BLaER1 (cell line): Measurements from ENCODE around the gene KSR2.
"Not testable (repeated sequence)": the region's sequence is repeated elsewhere in the genome, so short reads cannot be mapped to it uniquely, and the experiment has no call there.

Source experiments
- H3K27ac ChIP-seq: shearing (Covaris generic); formaldehyde crosslinking; 2 replicates; pipeline ENCODE4 v1.8.1; 2022
- H3K27me3 ChIP-seq: shearing (Covaris generic); formaldehyde crosslinking; 2 replicates; pipeline ENCODE4 v1.8.1; 2022
- H3K36me3 ChIP-seq: shearing (Covaris generic); formaldehyde crosslinking; 2 replicates; pipeline ENCODE4 v1.8.1; 2022
- H3K4me1 ChIP-seq: shearing (Covaris generic); formaldehyde crosslinking; 2 replicates; pipeline ENCODE4 v1.8.1; 2022
- H3K4me2 ChIP-seq: shearing (Covaris generic); formaldehyde crosslinking; 2 replicates; pipeline ENCODE4 v1.8.1; 2022
- H3K4me3 ChIP-seq: shearing (Covaris generic); formaldehyde crosslinking; 2 replicates; pipeline ENCODE4 v1.8.1; 2022
- H3K9ac ChIP-seq: shearing (Covaris generic); formaldehyde crosslinking; 2 replicates; pipeline ENCODE4 v1.8.1; 2022
- H3K9me3 ChIP-seq: shearing (Covaris generic); formaldehyde crosslinking; 2 replicates; pipeline ENCODE4 v1.8.1; 2022
- H4K20me1 ChIP-seq: shearing (Covaris generic); formaldehyde crosslinking; 2 replicates; pipeline ENCODE4 v1.8.1; 2022
- Cebpa-rat ChIP-seq: shearing (Covaris generic); IDR thresholded peaks from 2 replicates; pipeline ENCODE4 v1.8.1; 2022

The KSR2 gene

DNA sequence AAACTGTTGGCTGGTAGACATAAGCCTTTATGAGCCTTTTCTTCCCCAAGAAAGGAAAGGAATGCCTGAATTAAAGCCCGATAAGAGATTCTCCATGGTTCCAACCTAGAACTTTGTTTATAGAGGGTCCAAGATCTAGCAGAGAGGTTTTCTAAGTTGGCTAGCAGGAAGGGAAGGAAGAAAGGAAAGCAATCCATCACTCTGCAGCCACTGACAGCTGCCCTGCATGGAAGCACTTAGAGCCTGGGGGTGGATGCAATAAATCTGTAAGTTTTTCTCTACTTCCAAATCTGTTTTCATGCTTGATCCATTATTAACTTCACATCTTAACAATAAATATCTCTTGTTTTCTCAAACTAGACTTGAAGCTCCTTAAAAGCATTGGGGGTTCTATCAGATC lies 224.4 kb downstream of the KSR2 start:
- H3K9me3 ChIP-seq: peaks cover 5% of the 10 kb centered on the region

DNA sequence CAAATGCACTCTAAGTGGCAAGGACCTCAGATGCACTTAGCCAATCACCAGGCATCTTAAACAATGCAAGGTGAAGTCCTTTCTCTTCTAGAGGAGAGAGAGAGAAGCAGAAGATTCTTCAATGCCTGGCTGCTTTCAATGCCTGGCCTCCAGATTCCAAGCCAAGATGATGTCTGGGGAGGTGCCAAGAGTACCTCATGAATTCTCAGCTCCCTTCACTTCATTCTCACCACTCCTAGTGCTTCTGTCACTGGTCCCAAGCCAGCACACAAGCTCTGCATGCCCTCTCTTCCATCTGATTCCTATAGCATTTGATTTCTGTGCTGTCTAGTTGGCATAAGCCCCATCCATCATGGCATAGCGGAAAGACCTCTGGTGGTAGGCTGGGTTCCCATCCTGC lies 225.0 kb downstream of the KSR2 start:
- TF ChIP-seq Cebpa-rat: no peak
- Histone ChIP-seq H3K4me3 (no peak overlapping the region), H4K20me1 (no peaks in the 10 kb centered on the region), H3K4me1 (no peaks in the 10 kb centered on the region), H3K27me3 (no peaks in the 10 kb centered on the region), H3K9ac (no peak overlapping the region), H3K9me3 (peaks cover 5% of the 10 kb centered on the region), H3K27ac (no peak overlapping the region), H3K36me3 (no peaks in the 10 kb centered on the region), H3K4me2 (no peak overlapping the region)

More for the DNA sequence above, 224.4 kb downstream of the KSR2 start:
- Histone ChIP-seq H3K4me3 (no peak overlapping the region), H4K20me1 (no peaks in the 10 kb centered on the region), H3K36me3 (no peaks in the 10 kb centered on the region), H3K4me2 (no peak overlapping the region), H3K27me3 (no peaks in the 10 kb centered on the region), H3K27ac (no peak overlapping the region), H3K4me1 (no peaks in the 10 kb centered on the region), H3K9ac (no peak overlapping the region)
- no peak for TF ChIP-seq Cebpa-rat

DNA sequence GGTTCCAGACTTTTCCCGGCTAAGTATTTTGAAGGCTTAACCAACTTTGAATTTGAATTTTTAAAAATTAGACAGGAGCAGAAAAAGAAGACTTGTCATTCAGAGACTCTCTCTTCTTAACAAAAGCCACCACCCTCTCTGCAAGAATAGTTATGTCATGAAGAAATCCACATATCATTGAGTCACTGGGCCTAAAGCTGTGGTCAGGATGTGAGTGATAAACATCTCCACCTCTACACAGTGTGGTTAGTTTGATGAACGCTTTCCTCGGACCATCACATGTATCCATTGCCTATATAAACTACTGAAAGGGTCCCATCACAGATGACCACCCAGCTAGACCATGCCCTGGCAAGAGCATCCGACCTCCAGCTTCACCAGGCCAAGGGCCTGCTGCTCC lies 226.1 kb downstream of the KSR2 start:
- H3K4me3 ChIP-seq: no peak overlapping the region
- no peak overlapping the region for H3K27ac ChIP-seq
- H3K9ac ChIP-seq: no peak overlapping the region
- H3K36me3 ChIP-seq: no peaks in the 10 kb centered on the region
- H3K27me3 ChIP-seq: no peaks in the 10 kb centered on the region
- H3K4me2 ChIP-seq: no peak overlapping the region
- peaks cover 5% of the 10 kb centered on the region for H3K9me3 ChIP-seq
- H3K4me1 ChIP-seq: no peaks in the 10 kb centered on the region
- TF ChIP-seq Cebpa-rat: no peak
- no peaks in the 10 kb centered on the region for H4K20me1 ChIP-seq

DNA sequence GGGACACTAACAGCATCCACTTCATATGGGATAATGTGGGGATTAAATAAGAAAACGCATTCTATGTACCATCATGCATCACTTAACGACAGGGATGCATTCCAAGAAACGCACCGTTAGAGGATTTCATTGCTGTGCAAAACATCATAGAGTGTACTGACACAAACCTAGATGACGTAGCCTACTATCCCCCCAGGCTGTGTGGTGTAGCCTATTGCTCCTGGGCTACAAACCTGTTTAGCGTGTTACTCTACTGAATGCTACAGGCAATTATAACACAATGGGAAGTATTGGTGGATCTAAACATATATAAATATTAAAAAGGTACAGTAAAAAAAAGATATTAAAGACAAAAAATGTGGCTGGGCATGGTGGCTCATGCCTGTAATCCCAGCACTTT lies 230.6 kb downstream of the KSR2 start:
- Histone ChIP-seq H3K27ac (no peak overlapping the region), H4K20me1 (no peaks in the 10 kb centered on the region), H3K36me3 (no peaks in the 10 kb centered on the region), H3K27me3 (no peaks in the 10 kb centered on the region), H3K9me3 (no peaks in the 10 kb centered on the region), H3K9ac (no peak overlapping the region), H3K4me3 (no peak overlapping the region), H3K4me1 (no peaks in the 10 kb centered on the region), H3K4me2 (no peak overlapping the region)
- TF ChIP-seq Cebpa-rat: no peak

DNA sequence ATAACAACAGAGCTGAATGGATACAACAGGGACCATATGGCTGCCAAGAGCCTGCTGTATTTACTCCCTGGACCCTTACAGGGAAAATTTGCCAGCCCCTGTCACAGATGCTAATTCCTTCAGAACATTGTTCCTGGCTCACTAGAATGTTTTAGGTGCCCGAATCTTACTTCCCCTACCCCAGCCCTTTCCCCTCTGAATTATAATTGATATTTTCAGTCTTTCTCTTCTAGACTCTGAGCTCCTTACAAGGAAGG lies 235.3 kb downstream of the KSR2 start:
- H3K4me1 ChIP-seq: no peaks in the 10 kb centered on the region
- no peak for TF ChIP-seq Cebpa-rat
- H4K20me1 ChIP-seq: no peaks in the 10 kb centered on the region
- H3K4me3 ChIP-seq: no peak overlapping the region
- peaks cover 11% of the 10 kb centered on the region for H3K9me3 ChIP-seq
- H3K4me2 ChIP-seq: no peak overlapping the region
- H3K36me3 ChIP-seq: no peaks in the 10 kb centered on the region
- no peaks in the 10 kb centered on the region for H3K27me3 ChIP-seq
- no peak overlapping the region for H3K9ac ChIP-seq
- H3K27ac ChIP-seq: no peak overlapping the region

DNA sequence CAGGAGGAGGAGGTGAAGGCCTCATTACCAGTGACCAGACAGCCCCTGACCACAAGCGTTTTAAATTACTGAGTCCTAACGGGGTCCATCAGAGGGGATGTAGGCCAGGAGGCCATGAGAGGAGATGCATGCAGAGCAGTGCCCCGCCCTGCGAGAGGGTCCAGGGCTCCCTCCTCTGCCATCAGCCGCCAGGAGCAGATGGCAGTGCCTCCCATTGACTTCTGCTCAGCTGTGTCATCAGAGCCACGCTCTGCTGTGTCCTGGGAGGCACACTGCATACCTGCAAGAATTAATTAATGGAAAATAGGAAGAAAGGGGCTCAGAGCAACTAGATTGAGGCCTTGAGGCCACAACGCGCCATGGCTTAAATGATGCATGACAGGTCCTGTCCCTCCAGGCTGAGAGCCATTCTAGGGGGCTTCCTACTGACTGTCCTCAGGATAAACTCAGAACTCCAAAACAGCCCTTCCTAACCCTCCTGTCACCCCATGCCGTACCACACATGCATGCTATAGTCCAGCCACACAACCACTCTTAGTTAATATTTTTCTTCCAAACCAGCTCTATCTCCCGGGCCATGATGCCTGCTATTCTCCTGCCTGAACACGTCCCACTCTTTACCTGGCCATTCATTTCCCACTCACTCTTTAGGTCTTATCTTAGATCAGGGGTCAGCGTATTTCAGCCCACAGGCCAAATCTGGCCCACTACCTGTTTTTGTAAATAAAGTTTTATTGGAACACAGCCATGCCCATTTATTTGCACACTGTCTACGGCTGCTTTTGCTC lies 235.8 kb downstream of the KSR2 start:
- H3K9me3 ChIP-seq: peaks cover 11% of the 10 kb centered on the region
- H3K4me3 ChIP-seq: no peak overlapping the region
- no peak for TF ChIP-seq Cebpa-rat
- no peak overlapping the region for H3K27ac ChIP-seq
- H3K9ac ChIP-seq: no peak overlapping the region
- no peaks in the 10 kb centered on the region for H4K20me1 ChIP-seq
- H3K36me3 ChIP-seq: no peaks in the 10 kb centered on the region
- H3K4me1 ChIP-seq: no peaks in the 10 kb centered on the region
- H3K4me2 ChIP-seq: no peak overlapping the region
- no peaks in the 10 kb centered on the region for H3K27me3 ChIP-seq

DNA sequence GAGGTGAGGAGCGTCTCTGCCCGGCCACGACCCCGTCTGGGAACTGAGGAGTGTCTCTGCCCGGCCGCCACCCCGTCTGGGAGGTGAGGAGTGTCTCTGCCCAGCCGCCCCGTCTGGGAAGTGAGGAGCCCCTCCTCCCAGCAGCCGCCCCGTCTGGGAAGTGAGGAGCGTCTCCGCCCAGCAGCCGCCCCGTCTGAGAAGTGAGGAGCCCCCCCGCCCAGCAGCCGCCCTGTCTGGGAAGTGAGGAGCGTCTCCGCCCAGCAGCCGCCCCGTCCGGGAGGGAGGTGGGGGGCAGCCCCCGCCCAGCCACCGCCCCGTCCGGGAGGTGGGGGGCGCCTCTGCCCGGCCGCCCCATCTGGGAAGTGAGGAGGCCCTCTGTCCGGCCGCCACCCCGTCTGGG lies 237.7 kb downstream of the KSR2 start:
- not testable (repeated sequence) for H3K36me3 ChIP-seq, H3K4me2 ChIP-seq, H3K27ac ChIP-seq, H3K9ac ChIP-seq, H3K27me3 ChIP-seq, H4K20me1 ChIP-seq, H3K4me3 ChIP-seq, H3K4me1 ChIP-seq
- H3K9me3 ChIP-seq: peaks cover 11% of the 10 kb centered on the region

DNA sequence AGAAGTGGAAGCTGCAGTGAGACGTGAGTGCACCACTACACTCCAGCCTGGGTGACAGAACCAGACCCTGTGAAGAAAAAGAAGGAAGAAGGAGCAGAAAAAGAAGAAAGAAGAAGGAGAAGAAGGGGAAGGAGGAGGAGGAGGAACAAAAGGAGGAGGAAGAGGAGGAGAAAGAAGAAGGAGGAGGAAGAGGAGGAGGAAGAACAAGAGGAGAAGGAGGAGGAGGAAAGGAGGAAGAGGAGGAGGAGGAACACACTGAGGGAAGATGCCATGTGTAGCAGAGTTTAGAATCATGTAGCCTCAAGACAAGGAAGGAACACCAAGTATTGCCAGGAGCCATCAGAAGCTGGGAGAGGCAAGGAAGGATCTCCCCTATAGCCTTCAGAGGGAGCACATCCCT lies 241.5 kb downstream of the KSR2 start:
- Histone ChIP-seq H3K36me3 (no peaks in the 10 kb centered on the region), H3K9ac (no peak overlapping the region), H3K27me3 (no peaks in the 10 kb centered on the region), H4K20me1 (no peaks in the 10 kb centered on the region), H3K4me3 (no peak overlapping the region), H3K4me2 (no peak overlapping the region), H3K27ac (no peak overlapping the region), H3K9me3 (peaks cover 11% of the 10 kb centered on the region), H3K4me1 (no peaks in the 10 kb centered on the region)
- TF ChIP-seq Cebpa-rat: no peak

DNA sequence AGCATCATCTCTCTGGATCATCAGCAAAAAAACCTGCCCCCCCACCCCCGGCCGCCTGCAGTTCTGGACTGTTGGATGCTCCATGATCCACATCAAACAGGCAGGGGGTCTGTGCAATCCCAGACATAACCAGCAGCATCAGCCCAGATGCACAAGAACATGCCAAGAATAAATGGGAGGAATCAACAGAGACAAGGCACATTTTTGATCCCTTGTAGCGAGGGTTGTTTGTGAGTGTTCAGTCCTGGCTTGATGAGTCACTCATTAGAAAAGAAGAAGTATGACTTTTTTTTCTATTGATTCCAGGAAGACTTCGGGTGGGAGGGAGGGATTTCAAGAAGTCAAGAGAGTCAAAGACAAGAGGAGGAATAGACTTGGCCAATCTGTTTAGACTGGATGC lies 244.2 kb downstream of the KSR2 start:
- H3K9ac ChIP-seq: no peak overlapping the region
- no peak overlapping the region for H3K4me2 ChIP-seq
- no peak overlapping the region for H3K27ac ChIP-seq
- TF ChIP-seq Cebpa-rat: no peak
- H3K27me3 ChIP-seq: no peaks in the 10 kb centered on the region
- H4K20me1 ChIP-seq: no peaks in the 10 kb centered on the region
- no peak overlapping the region for H3K4me3 ChIP-seq
- H3K9me3 ChIP-seq: no peaks in the 10 kb centered on the region
- no peaks in the 10 kb centered on the region for H3K4me1 ChIP-seq
- no peaks in the 10 kb centered on the region for H3K36me3 ChIP-seq

DNA sequence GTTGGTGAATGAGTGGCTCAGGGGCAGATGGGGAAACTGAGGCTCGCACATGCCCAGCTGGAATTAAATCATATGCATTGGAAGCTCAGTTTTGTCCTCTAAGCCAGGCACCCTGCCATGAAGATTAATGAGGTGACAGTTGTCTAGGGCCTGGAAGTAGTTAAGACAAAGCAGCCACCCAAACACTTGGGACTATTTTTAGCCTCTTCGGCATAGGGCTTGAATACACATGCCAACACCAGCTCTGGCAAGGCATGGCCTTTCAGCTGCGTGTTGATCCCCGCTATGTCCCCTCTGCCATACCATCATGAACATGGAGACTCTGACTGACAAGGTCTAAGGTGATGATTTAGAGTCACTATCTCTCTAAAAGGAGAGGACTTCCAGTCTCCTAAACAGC lies 250.2 kb downstream of the KSR2 start:
- no peaks in the 10 kb centered on the region for H3K27me3 ChIP-seq
- no peak overlapping the region for H3K4me3 ChIP-seq
- H3K4me1 ChIP-seq: no peaks in the 10 kb centered on the region
- no peaks in the 10 kb centered on the region for H4K20me1 ChIP-seq
- H3K27ac ChIP-seq: no peak overlapping the region
- no peaks in the 10 kb centered on the region for H3K36me3 ChIP-seq
- no peak for TF ChIP-seq Cebpa-rat
- no peaks in the 10 kb centered on the region for H3K9me3 ChIP-seq
- H3K9ac ChIP-seq: no peak overlapping the region
- H3K4me2 ChIP-seq: no peak overlapping the region

DNA sequence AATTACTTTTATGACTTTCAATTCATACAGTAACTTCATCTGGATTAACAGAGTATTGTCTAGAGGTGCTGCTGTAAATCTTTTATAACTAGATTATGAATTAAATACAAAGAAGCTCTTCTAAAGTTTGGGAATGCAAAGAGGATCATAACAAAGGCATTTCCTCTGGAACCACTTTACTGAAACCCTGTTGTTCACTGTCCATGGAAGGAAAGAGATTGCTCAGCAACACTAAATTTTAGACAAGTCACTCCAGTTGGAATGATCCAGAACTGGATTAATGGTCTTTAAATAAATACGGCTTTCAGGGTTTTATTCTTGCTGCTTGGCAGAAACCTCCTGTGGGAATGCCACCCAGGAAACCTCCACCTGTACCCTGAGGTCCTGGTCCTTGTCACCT lies 250.6 kb downstream of the KSR2 start:
- Histone ChIP-seq H3K9ac (no peak overlapping the region), H4K20me1 (no peaks in the 10 kb centered on the region), H3K4me3 (no peak overlapping the region), H3K4me1 (no peaks in the 10 kb centered on the region), H3K27me3 (no peaks in the 10 kb centered on the region), H3K4me2 (no peak overlapping the region), H3K27ac (no peak overlapping the region), H3K9me3 (no peaks in the 10 kb centered on the region), H3K36me3 (no peaks in the 10 kb centered on the region)
- TF ChIP-seq Cebpa-rat: no peak
